ENCODE data around the gene IL16. TPM values are rescaled to one million over a fixed set of nuclear protein-coding genes. Genes with fewer than 3 reads are reported as not detected.

Gene IL16
- total and polyA plus RNA-seq, 9 of the 15 experiments (the other 6 are each of a cell fraction or from before 2014, with no cell fraction given), result 1.4 to 18.8 (median 10.6) TPM

GRCh38 chr15:81363276-81363675, 166.6 kb downstream of the IL16 start (continued):
- TF ChIP-seq CBX8 (IDR thresholded peaks at IDR 0.05; ENCODE audit: borderline replicate concordance, extremely low read depth, low read depth, low read length, poor library complexity, severe bottlenecking), result no peak
- TF ChIP-seq MCM5 (IDR thresholded peaks at IDR 0.05; ENCODE audit: low read depth), result no peak
- TF ChIP-seq NFIX (CRISPR knock-in tag; IDR thresholded peaks at IDR 0.05; ENCODE audit: low read depth), result no peak
- no peak for TF ChIP-seq EP400 (IDR thresholded peaks at IDR 0.05)
- no peak for TF ChIP-seq SMARCB1 (IDR thresholded peaks at IDR 0.05; ENCODE audit: insufficient read length, low read depth)
- TF ChIP-seq, protein P1, sequence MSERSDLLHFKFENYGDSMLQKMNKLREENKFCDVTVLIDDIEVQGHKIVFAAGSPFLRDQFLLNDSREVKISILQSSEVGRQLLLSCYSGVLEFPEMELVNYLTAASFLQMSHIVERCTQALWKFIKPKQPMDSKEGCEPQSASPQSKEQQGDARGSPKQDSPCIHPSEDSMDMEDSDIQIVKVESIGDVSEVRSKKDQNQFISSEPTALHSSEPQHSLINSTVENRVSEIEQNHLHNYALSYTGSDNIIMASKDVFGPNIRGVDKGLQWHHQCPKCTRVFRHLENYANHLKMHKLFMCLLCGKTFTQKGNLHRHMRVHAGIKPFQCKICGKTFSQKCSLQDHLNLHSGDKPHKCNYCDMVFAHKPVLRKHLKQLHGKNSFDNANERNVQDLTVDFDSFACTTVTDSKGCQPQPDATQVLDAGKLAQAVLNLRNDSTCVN (CRISPR knock-in tag; IDR thresholded peaks at IDR 0.05), result no peak
- no peak for TF ChIP-seq CCAR2 (IDR thresholded peaks at IDR 0.05; ENCODE audit: low read depth, low read length)
- no peak for TF ChIP-seq CBFA2T2 (conservative IDR thresholded peaks at IDR 0.05)
- TF ChIP-seq, protein P2, sequence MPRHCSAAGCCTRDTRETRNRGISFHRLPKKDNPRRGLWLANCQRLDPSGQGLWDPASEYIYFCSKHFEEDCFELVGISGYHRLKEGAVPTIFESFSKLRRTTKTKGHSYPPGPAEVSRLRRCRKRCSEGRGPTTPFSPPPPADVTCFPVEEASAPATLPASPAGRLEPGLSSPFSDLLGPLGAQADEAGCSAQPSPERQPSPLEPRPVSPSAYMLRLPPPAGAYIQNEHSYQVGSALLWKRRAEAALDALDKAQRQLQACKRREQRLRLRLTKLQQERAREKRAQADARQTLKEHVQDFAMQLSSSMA (CRISPR knock-in tag; IDR thresholded peaks at IDR 0.05), result no peak
- no peak for TF ChIP-seq MED1 (CRISPR knock-in tag; IDR thresholded peaks at IDR 0.05; ENCODE audit: borderline replicate concordance)

Other genes with a start within 250 kb of the IL16 start
- 22.8 and 26.5 TPM in 2 replicates for gene MESD, start 207.1 kb upstream of the IL16 start, total RNA-seq (2014; rRNA removed)
- 28.2 and 31.4 TPM in 2 replicates for gene MESD, start 207.1 kb upstream of the IL16 start, total RNA-seq (2014; rRNA removed; fragmentation: Illumina TruSeq; extraction: Trizol)
- 38.2 and 39.7 TPM in 2 replicates for gene MESD, start 207.1 kb upstream of the IL16 start, total RNA-seq (2015; rRNA removed; fragmentation: Illumina TruSeq; extraction: Trizol)
- 23.9 and 24.1 TPM in 2 replicates for gene MESD, start 207.1 kb upstream of the IL16 start, total RNA-seq (2021)
- 11.5 and 20.0 TPM in 2 replicates for gene MESD, start 207.1 kb upstream of the IL16 start, polyA plus RNA-seq (2011; rRNA removed)
- gene MESD, start 207.1 kb upstream of the IL16 start, polyA plus RNA-seq (2014; fragmentation: Illumina TruSeq; extraction: Trizol), result 27.0 and 29.7 TPM in 2 replicates
- 10 to 100 TPM; 11.3 to 17.0 TPM for gene MESD, start 207.1 kb upstream of the IL16 start, polyA plus RNA-seq (2014; fragmentation: Nextera tagmentation; extraction: Ambion mirVana)
- gene MESD, start 207.1 kb upstream of the IL16 start, polyA plus RNA-seq (2014; rRNA removed), result 18.9 and 20.7 TPM in 2 replicates
- gene TLNRD1, start 196.0 kb upstream of the IL16 start, total RNA-seq (2014; rRNA removed), result 23.4 and 25.4 TPM in 2 replicates
- gene TLNRD1, start 196.0 kb upstream of the IL16 start, total RNA-seq (2014; rRNA removed; fragmentation: Illumina TruSeq; extraction: Trizol), result 4.3 and 4.8 TPM in 2 replicates
- gene TLNRD1, start 196.0 kb upstream of the IL16 start, total RNA-seq (2015; rRNA removed; fragmentation: Illumina TruSeq; extraction: Trizol), result 5.5 and 5.7 TPM in 2 replicates
- 26.7 and 33.1 TPM in 2 replicates for gene TLNRD1, start 196.0 kb upstream of the IL16 start, total RNA-seq (2021)
- 4.5 and 9.5 TPM in 2 replicates for gene TLNRD1, start 196.0 kb upstream of the IL16 start, polyA plus RNA-seq (2011; rRNA removed)
- 4.2 and 4.7 TPM in 2 replicates for gene TLNRD1, start 196.0 kb upstream of the IL16 start, polyA plus RNA-seq (2014; fragmentation: Illumina TruSeq; extraction: Trizol)
- gene TLNRD1, start 196.0 kb upstream of the IL16 start, polyA plus RNA-seq (2014; fragmentation: Nextera tagmentation; extraction: Ambion mirVana), result 1 to 10 TPM; 1.1 to 1.9 TPM
- gene TLNRD1, start 196.0 kb upstream of the IL16 start, polyA plus RNA-seq (2014; rRNA removed), result 16.2 and 21.5 TPM in 2 replicates
- gene CFAP161, start 62.6 kb upstream of the IL16 start, total RNA-seq (2014; rRNA removed), result 32.1 and 52.2 TPM in 2 replicates
- gene CFAP161, start 62.6 kb upstream of the IL16 start, total RNA-seq (2014; rRNA removed; fragmentation: Illumina TruSeq; extraction: Trizol), result 51.7 and 69.6 TPM in 2 replicates
- 25.8 and 26.5 TPM in 2 replicates for gene CFAP161, start 62.6 kb upstream of the IL16 start, total RNA-seq (2015; rRNA removed; fragmentation: Illumina TruSeq; extraction: Trizol)
- 36.3 and 36.5 TPM in 2 replicates for gene CFAP161, start 62.6 kb upstream of the IL16 start, total RNA-seq (2021)
- 11.4 and 75.6 TPM in 2 replicates for gene CFAP161, start 62.6 kb upstream of the IL16 start, polyA plus RNA-seq (2011; rRNA removed)
- gene CFAP161, start 62.6 kb upstream of the IL16 start, polyA plus RNA-seq (2014; fragmentation: Illumina TruSeq; extraction: Trizol), result 76.3 and 78.7 TPM in 2 replicates
- gene CFAP161, start 62.6 kb upstream of the IL16 start, polyA plus RNA-seq (2014; fragmentation: Nextera tagmentation; extraction: Ambion mirVana), result 10 to 100 TPM; 78.3 to 83.3 TPM
- 62.1 and 79.4 TPM in 2 replicates for gene CFAP161, start 62.6 kb upstream of the IL16 start, polyA plus RNA-seq (2014; rRNA removed)
- gene STARD5, start 127.3 kb downstream of the IL16 start, total RNA-seq (2014; rRNA removed), result 1.7 and 3.9 TPM in 2 replicates
- gene STARD5, start 127.3 kb downstream of the IL16 start, total RNA-seq (2014; rRNA removed; fragmentation: Illumina TruSeq; extraction: Trizol), result 2.0 and 2.1 TPM in 2 replicates
- 2.1 and 2.4 TPM in 2 replicates for gene STARD5, start 127.3 kb downstream of the IL16 start, total RNA-seq (2015; rRNA removed; fragmentation: Illumina TruSeq; extraction: Trizol)
- 3.1 and 3.6 TPM in 2 replicates for gene STARD5, start 127.3 kb downstream of the IL16 start, total RNA-seq (2021)
- gene STARD5, start 127.3 kb downstream of the IL16 start, polyA plus RNA-seq (2011; rRNA removed), result 4.8 and 5.7 TPM in 2 replicates
- gene STARD5, start 127.3 kb downstream of the IL16 start, polyA plus RNA-seq (2014; fragmentation: Illumina TruSeq; extraction: Trizol), result 3.8 and 4.4 TPM in 2 replicates
- 1 to 10 TPM; 1.8 to 2.1 TPM for gene STARD5, start 127.3 kb downstream of the IL16 start, polyA plus RNA-seq (2014; fragmentation: Nextera tagmentation; extraction: Ambion mirVana)
- gene STARD5, start 127.3 kb downstream of the IL16 start, polyA plus RNA-seq (2014; rRNA removed), result 2.2 and 2.5 TPM in 2 replicates
- gene TMC3, start 177.3 kb downstream of the IL16 start, total RNA-seq (2014; rRNA removed), result not detected in 2 replicates
- gene TMC3, start 177.3 kb downstream of the IL16 start, total RNA-seq (2014; rRNA removed; fragmentation: Illumina TruSeq; extraction: Trizol), result not detected in 2 replicates
- not detected in 2 replicates for gene TMC3, start 177.3 kb downstream of the IL16 start, total RNA-seq (2015; rRNA removed; fragmentation: Illumina TruSeq; extraction: Trizol)
- not detected in 2 replicates for gene TMC3, start 177.3 kb downstream of the IL16 start, total RNA-seq (2021)
- gene TMC3, start 177.3 kb downstream of the IL16 start, polyA plus RNA-seq (2011; rRNA removed), result not detected in 2 replicates
- gene TMC3, start 177.3 kb downstream of the IL16 start, polyA plus RNA-seq (2014; fragmentation: Illumina TruSeq; extraction: Trizol), result not detected in 2 replicates
- gene TMC3, start 177.3 kb downstream of the IL16 start, polyA plus RNA-seq (2014; fragmentation: Nextera tagmentation; extraction: Ambion mirVana), result under 1 TPM; 0.01 to 0.14 TPM
- gene TMC3, start 177.3 kb downstream of the IL16 start, polyA plus RNA-seq (2014; rRNA removed), result not detected in 2 replicates